HG03025 (cell line): ENCODE measurements around the gene NCS1.

Source experiments
- ATAC-seq: cut with Tn5 transposase; IDR thresholded peaks from one replicate; pipeline ENCODE4 v1.9.1; 2021; ENCODE audit warnings: mild to moderate bottlenecking, moderate library complexity; ENCODE audit not compliant: unreplicated experiment, low FRiP score

Gene NCS1

DNA sequence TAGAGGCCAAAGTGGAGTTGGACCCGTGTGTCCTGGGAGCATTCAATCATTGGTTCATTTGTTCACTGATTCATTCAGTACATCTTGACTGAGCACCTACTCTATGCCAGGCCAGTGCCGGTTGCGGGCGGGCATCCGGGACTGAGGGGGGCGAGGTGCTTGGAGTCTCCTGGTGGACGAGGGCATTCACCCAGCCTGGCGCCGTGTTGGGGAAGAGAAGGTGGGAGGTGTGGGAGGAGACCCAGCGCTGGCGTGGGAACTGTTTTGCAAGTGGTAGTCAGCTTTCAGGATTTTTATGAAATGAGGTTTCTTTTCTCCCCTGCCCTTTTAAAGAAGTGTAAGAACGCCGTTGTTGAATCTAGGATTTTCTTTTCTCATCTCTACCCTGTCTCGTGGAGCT, 37.2 kb downstream of the NCS1 start:
- no peak for ATAC-seq

DNA sequence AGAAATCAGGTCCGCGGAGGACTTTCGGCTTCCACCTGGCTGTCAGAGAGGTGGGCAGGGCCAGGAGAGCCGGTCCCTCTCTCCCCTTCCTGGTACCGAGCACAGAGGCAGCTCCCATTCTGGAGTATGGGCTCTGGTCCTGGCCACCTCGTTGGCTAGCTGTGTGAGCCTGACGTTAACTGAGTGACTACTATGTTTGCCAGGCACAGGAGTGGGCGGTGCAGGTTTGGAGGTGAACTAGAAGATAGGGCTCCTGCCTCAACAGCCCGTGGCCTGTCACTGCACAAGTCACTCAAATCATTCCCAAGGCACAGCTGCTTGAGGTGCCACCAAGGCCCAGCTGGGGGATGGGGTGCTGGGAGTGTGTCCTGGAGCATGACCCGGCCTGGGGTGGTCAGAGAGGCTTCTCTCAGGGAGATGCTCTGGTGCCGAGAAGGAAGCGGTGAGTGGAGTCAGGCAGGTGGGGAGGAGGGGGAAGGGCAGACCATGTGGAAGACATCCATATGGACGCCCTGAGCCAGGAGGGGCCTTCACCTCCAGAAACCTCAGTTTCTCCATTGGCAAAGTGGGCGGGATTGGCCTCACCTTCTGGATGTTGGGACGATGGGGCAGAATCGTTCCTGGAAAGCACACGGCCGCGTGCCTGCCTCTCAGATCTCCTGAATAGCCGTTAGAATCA, 39.5 kb downstream of the NCS1 start:
- no peak for ATAC-seq

DNA sequence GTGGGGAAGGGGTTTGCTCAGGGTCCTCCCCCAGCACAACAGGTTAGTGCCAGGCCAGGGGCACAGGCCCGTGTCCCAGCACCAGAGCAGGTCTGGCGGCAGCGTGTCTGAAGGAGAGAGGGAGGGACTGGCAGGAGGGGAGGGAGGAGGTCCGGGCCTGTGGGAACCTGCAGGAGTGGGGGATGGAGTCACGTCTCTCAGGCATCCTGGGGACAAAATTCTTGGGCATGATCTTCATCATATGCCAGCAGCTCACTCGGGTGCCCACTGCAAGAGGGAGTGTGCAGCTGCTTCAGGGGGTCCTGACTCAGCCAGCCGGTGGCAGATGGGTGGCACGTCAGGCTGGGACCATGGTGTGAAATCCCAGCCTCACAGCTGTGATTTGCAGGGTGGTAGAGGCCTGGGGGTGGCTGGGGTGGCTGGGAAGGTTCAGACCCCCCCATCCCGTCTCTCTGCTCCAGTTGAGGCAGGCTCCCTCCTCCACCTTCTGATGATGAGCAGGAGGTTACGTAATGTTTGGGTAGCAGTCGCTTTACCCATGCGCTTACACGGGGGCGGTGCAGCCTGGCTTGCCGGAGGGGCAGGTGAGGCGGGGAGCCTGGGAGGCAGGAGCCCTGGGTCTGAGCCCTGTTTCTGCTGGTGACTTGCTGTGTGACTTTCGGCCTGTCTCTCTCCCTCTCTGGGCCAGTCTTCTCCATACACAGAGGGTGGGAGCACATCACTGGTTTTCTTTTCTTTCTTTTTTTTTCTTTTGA, 40.5 kb downstream of the NCS1 start:
- ATAC-seq = no peak

DNA sequence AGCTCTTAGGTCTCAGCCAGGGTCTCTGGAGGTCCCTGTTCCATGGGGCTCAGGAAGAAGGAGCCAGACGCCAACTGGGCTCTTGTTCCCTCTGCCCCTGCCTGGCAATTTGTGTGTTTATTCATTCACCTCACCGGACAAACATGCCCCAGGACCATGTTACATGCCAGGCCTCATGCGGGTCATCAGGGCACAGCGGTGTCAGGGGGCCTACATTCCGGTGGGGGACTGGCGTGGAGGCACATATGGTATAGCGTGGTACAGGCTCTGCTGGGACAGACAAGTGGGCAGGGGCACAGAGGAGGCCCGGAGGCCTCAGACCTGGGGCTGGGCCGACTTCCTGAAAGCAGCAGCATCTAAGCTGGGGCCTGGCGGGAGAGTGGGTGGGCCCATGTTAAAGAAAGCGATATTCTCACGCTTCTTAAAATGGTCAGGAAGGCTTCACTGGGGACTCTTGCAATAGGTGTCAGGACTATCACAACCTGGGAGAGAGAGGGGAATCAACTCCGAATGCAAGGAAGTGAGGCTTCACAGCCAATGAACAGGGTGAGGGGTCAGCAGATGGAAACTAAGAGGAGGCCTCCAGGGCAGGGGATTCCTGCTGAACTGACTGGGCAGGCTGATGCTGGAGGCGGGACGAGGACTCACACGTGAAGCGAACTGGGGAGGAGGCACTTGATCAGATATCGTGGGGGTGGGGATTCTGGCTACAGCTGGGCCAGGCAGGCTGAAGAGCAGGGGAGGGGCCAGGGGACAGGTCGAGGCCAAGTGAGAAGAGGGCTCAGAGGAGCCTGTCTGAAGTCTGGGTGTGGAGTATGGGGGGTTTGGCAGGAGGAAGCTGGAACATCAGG, 41.9 kb downstream of the NCS1 start:
- ATAC-seq = no peak

DNA sequence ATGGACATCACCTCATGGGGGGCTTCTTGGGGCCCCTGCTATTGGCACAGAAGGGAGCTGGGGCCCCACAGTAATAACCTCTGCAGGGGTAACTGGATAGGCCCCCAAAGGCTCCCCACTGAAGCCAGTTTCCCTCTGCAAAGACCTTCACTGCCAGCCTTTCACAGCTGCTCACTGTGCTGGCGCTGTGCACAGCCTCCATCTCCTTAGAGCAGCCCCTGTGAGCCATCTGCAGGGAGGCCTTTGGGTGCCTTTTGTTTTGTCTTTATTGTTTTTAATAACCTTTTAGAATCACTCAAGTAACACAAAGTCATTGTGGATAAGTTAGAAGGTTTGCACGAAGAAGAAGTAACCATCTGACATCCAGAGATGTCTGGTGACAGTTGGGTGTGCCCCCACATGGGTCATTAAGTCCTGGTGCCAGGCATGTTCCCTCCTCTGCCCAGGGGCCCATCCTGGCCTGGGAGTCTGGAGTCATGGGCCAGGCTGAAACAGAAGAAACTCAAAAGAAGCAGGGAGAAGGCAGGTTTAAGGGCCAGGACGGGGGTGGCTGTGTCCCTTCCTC, 42.7 kb downstream of the NCS1 start:
- ATAC-seq = no peak

DNA sequence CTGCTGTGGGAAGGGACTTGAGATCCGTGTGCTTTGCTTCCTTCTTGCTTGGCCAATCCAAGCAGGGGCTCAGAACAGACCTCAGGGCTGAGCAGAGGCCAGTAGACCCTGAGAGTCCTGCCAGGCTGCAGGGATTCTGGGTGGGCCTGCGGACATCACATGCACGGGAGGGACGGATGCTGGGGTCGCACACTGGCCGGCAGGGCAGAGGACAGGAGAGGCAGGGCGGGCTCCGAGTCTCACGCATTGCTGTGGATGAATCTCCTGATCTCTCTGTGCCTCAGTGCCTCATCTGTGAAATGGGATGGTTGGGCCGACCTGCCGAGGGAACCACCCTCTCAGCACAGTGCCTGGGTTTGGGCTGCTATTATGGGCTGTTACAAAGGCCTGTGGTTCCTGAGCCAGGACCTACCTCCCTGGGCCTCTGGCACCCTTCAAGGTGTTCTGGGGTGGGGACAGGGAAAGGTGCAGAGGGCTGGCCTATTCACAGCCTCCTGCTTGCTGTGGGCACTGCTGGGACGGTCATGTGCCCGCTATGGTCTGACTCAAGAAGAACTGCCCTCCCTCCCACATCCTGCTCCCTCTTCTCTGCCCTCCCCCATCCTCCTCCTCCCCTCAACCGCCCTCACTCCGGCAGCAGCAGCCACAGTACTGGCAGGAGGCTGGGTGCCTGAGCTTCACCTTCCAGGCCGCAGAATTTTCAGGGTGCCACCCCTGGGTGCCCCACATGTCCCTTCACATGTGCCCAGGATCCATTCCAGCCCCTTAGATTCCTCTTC, 43.3 kb downstream of the NCS1 start:
- ATAC-seq = no peak

DNA sequence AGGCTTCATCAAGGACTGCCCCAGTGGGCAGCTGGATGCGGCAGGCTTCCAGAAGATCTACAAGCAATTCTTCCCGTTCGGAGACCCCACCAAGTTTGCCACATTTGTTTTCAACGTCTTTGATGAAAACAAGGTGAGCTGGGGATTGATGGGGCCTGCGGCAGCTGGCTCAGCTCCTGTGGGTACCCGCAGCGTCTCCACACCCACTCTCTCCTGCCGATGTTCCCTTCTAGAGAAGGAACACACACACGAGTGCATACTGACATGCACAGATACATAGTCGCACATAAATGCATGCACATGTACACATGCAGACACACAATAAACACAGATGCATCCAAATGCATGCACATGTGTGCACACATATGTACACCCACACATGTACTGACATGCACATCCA, 45.6 kb downstream of the NCS1 start:
- ATAC-seq = no peak

DNA sequence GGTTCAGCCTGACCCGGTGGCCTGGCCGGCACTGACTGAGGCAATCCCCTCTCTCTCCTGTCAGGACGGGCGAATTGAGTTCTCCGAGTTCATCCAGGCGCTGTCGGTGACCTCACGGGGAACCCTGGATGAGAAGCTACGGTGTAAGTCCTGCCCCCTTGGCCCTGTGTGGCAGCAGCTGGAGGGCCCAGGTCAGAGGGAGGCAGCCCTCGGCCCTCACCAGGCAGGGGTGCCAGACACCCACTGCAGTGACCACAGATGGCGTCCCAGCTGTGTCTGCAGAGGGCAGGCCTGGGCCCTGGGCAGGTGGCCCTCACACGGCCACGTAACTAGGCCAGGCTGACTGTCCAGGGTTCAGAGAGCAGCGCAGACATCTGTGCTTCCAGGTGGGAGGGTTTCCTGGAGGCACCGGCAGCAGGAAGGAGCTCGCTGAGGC, 47.5 kb downstream of the NCS1 start:
- ATAC-seq = no peak

DNA sequence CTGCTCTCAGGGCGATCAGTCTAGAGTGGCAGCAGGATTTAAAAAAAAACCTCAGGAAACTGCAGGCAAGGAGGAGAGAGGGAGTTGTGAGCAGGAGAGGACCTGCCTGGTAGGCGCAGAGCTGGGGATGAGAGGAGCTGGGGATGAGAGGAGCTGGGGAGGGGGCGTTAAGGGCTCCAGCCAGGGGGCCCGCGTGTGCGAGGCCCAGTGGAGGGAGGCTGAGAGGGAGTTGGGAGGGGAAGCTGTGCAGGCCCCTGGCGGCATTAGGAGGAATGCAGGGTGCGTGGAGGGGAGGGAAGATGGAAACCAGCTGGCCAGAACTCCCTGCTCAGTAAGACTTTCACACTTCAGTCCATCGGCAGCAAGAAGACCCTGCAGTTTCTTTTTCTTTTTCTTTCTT, 48.1 kb downstream of the NCS1 start:
- ATAC-seq = no peak

DNA sequence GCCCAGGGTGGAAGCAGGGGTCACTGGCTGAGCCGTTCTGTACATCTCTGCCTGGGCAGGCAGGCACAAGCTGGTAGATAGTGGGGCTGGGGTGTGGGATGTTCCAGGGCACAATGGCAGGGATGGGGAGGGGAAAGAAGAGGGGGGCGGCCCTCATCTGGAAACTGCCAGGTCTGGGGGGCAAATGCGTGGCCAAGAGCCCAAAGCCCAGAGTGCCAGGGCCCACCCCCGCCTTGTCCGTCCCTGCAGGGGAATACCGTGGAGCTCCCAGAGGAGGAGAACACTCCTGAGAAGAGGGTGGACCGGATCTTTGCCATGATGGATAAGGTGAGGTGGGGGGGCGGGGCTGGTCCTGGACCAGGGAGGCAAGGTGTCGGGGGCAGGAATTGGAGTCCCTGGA, 50.6 kb downstream of the NCS1 start:
- no peak for ATAC-seq

DNA sequence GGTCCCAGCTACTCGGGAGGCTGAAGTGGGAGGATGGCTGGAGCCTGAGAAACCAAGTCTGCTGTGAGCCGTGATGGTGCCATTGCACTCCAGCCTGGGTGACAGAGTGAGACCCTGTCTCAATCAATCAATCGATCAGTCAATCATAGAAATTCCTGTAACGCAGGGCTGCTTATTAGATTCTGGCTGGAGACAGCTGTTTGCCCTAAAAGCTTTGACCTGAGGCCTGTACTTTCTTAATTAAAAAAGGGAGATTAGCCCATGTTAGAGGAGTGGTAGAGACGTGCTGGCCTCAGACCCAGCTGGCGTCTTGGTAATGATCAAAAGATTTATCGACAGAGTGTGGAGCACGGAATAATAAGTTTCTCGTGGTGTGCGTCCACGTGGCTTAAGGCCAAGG, 52.9 kb downstream of the NCS1 start:
- no peak for ATAC-seq

DNA sequence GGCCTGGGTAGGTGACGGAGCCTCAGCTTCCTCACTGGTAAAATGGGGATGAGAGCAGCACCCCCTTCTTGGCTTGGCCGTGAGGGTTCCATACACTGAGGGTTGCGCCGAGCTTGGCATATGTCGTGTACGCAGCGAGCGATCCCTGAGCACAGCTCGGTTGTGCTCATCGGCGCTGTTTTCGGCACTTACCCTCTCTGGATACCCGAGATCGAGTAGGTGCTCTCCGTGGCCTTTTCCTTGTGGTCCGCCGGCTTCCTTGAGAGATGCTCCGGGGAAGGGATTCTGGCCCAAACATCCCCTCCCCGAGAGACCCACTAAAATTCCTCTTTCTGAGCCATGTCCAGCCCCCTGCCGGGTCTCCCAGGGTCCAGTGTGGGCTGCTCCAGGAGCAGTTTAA, 53.4 kb downstream of the NCS1 start:
- ATAC-seq = no peak

DNA sequence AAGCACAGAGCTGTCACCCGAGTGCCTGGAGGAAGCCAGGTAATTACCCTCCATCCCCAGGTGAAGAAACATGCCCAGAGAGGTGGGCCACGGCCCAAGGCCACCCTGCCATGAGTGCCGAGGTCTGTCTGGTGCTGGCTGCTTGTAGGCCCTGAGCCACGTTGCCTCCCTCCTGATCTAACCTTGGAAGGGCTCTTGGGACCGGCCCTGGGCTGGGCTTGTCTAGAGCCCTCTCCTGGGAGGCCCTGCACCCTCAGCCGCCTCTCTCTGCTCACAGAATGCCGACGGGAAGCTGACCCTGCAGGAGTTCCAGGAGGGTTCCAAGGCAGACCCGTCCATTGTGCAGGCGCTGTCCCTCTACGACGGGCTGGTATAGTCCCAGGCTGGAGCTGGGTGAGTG, 53.9 kb downstream of the NCS1 start:
- ATAC-seq = no peak

DNA sequence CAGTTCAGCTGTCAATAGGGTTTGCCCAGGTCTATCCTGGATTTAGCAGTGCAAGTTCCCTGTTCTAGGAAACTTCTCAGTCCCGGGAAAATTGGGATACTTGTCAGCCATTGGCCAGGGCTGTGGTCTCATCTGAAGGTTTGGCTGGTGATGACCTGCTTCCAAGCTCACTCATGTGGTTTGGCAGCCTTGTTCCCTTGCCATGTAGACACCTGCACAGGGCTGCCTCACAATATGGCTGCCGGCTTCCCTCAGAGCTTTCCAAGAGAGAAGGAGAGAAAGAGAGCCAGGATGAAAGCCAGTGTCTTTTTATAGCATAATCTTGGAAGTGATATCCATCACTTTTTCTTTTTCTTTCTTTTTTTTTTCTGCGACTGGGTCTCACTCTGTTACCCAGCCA, 55.6 kb downstream of the NCS1 start:
- ATAC-seq = no peak

DNA sequence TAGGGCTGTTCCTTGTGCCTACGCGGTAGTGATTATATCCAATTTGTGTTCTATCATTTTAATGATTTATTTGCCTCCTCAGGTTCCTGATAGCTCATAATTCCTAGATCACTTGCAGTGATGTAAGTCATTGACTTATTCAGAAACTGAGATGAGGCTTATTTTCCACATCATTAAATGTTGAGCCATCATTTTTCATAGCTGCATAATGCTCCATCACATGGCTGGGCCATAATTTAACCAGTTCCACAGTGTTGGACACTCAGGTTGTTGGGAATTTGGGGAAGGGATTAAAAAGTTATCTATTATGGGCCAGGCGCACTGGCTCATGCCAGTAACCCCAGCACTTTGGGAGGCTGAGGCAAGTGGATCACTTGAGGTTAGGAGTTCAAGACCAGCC, 57.6 kb downstream of the NCS1 start:
- ATAC-seq = no peak

DNA sequence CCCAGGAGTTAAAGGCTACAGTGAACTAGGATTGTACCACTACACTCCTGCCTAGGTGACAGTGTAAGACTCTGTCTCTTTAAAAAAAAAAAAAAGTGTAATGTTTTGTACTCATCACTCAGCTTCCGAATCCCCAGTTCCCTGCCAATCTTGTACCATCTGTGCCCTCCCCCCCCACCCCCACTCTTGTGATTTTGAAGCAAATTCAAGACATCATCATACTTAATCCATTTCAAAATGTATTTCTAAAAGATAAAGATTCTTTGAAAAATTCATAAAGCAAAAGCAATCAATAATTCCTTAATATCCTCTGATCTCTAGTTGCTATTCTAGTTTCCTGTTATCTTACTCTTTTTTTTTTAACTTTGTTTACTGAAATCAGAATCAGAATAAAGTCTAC, 58.4 kb downstream of the NCS1 start:
- ATAC-seq = no peak

DNA sequence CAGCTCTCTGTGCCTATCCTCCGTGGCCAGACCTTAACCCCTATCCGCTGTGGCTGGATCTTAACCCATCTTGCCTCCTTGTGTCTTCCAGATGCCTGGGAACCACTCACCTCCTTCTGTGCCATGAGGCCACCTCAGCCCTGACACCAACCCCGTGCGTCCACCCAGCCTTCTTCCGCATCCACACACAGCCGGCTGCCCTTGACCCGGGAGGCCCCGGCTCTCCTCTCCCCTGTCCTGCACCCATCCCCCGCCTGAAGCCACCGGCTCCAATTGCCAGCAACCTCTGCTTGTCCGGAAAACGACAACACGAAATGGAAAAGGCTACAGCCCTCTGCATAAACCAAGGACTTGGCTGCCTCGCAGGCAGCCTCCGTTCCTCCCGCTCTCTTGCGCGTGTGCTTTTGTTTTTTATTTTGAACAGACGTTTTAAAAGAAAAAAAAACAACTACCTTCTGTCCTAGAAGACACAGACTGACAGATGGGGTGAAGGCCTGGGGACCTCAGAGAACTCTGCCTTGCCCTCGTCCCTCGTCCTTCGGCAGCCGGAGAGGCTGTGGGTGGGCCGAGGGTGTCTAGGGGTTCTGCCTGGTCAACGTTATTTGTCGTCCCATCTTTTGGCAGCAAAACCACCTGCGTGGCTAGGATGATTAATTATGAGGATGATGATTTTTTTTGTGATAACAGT, 60.8 kb downstream of the NCS1 start:
- ATAC-seq = no peak

DNA sequence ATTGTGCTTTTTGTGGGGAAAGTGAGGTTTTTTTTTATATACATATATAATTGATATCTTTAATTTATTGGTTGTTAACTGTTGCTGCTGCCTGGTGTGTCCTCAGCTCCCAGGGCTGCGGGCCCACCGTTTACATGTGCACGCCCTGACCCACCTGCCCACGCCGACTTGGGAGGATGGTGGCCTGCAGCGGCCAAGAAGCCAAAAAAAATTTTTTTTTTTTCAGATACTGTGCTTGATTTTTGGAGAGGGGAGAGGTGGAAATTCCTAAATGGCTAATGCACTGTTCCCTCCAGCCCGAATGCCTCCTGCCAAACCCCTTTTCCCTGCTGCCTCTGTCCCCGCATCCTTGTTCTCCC, 61.4 kb downstream of the NCS1 start:
- no peak for ATAC-seq

DNA sequence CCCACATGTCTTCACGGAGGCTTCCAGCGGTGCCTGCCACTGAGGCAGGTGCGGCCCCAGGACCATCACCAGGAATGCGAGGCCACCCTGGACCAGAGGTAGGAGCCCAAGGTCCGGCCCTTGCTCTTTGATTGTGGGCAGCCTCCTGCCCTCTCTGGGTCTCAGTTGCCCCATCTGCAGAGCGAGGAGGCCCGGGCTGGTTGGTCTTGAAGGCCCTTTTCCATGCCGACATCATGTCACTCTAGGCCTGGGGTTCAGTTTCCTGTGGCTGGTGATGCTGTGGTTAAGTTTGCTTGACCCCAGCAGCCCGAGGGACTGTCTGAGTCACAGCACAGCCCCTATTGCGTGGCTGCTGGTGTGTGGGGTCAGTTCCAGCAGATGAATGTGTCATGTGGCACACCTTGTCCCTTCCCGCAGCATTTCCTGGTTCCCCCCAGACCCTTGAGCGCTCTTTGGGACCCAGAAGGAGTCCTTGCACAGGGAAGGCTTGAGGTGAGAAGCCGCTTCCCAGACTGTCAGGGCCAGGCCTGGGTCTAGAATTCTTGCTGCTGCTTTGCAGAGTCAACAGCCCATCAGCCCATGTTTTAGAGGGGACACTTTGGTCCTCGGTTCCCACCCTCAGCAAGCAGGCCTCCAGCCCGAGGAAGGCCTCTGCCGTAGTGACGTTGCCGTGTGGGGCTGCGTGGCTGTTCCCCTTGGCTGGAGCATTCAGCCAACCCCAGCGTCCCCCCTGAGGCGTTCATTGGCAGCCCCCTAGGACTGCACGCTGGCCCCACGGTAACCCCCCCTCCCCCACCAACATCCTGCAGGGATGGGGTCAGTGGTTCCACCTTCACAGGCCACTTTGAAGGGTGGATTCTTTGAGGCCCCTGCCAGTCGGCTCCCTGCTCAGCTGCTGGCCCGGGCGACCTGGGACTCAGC, 62.4 kb downstream of the NCS1 start:
- ATAC-seq = no peak
